ENCODE measurements around the gene SLC6A13. TPM values are rescaled to one million over a fixed set of nuclear protein-coding genes. Genes with fewer than 3 reads are reported as not detected.
"Not testable (repeated sequence)": the region's sequence is repeated elsewhere in the genome, so short reads cannot be mapped to it uniquely, and the experiment has no call there.

The SLC6A13 gene
- polyA plus RNA-seq (2011; rRNA removed) (not detected in 2 replicates), polyA minus RNA-seq (2011; rRNA and poly(A)+ RNA removed) (not detected in 2 replicates)

DNA sequence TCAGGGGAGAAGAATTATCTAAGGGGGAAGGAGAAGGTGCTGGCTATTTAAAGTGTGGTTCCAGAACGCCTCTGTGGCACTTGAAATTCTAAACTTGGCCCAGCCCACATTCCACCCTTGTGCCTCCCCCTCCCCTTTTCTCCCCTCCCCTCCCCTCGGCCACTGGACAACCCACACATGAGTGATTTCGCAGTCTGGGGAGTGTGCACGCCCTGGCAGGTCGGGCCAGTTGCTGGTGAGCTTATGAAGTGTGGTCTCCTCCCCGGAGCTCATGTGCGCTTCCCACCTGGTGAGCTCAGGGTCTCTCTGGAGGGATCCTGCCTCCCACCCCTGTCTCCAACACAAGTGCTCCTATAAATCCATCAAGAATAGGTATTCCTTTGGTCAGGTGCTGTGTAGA is at the start of gene SLC6A13:
Gene SLC6A13 (minus strand): TSS at position 20 of the 400 bp plus-strand sequence. CDS start 2,784 bp downstream, outside the sequence.
- no peak within 1 kb of the TSS for H3K27ac ChIP-seq (ENCODE audit: low read depth, low read length)
- H3K27me3 ChIP-seq (ENCODE audit: control insufficient read depth, insufficient read depth, low read length): peaks cover 32% of the 10 kb centered on the region
- no peak for DNase-seq (ENCODE audit: low read depth, low spot score)
- ChIA-PET CTCF (interaction anchor here (0.6 kb wide), 1 partner anchor 72 kb away, joined by 5 read pairs; no protein-coding TSS in a partner anchor), POLR2A (interaction anchor here (0.7 kb wide), 1 partner anchor 122 kb away, joined by 7 read pairs; no protein-coding TSS in a partner anchor)
- TF ChIP-seq CTCF (IDR thresholded peaks at IDR 0.05; ENCODE audit: low read depth, low read length): no peak
- H3K4me3 ChIP-seq (ENCODE audit: low read depth, low read length): no peak within 1 kb of the TSS
- no peaks in the 10 kb centered on the region for H3K9me3 ChIP-seq (ENCODE audit: control insufficient read depth, insufficient read depth, low read length)

DNA sequence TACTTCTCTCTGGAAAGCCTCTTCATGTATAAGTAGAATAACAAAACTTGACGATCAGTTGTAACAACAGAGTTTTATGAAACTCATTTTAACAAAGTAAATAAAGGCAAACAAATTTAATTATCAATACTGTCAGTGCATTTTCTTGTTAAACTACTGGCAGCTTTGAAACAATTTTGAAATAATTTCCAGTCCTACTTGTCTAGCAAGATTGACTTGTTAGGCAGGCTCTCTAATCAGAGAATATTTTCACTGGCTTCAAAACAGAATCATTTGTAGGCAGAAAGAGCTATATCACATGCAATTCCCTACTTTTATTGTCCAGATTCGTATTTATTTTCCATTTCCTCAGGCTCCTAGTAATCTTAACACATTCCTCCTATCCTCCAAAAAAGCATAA is 45.9 kb upstream of the SLC6A13 start:
- no peak for DNase-seq (ENCODE audit: low read depth, low spot score)
- CTCF ChIA-PET: no interaction called here

DNA sequence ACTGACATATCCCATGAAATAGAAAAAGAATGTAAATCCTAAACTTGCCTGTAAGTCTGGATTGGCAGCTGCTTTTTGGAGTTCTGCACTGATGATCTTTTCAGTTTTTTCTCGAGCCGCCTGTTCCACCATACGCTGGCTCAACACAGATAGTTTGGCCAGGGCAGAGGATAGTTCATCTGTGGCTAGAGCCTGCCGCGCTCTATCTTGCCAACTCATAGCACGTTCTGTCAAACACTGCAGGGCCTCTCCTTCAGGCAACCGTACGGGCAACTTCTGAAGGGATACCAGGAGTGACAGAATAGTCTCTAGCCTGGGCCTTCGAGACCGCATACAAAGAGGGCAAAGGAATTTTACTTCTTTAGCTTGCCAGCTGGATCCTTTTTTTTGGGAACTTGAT is 44.8 kb upstream of the SLC6A13 start:
- Histone ChIP-seq H3K4me3 (ENCODE audit: low read depth, low read length) (no peak overlapping the region), H3K27ac (ENCODE audit: low read depth, low read length) (no peak overlapping the region), H3K27me3 (ENCODE audit: control insufficient read depth, insufficient read depth, low read length) (no peaks in the 10 kb centered on the region), H3K9me3 (ENCODE audit: control insufficient read depth, insufficient read depth, low read length) (no peaks in the 10 kb centered on the region)
- DNase-seq (ENCODE audit: low read depth, low spot score): no peak
- no peak for TF ChIP-seq CTCF (IDR thresholded peaks at IDR 0.05; ENCODE audit: low read depth, low read length)
- CTCF ChIA-PET: no interaction called here
- POLR2A ChIA-PET: no interaction called here

More for the DNA sequence above, 45.9 kb upstream of the SLC6A13 start:
- POLR2A ChIA-PET: no interaction called here
- Histone ChIP-seq H3K9me3 (ENCODE audit: control insufficient read depth, insufficient read depth, low read length) (no peaks in the 10 kb centered on the region), H3K4me3 (ENCODE audit: low read depth, low read length) (no peak overlapping the region), H3K27ac (ENCODE audit: low read depth, low read length) (no peak overlapping the region), H3K27me3 (ENCODE audit: control insufficient read depth, insufficient read depth, low read length) (no peaks in the 10 kb centered on the region)
- no peak for TF ChIP-seq CTCF (IDR thresholded peaks at IDR 0.05; ENCODE audit: low read depth, low read length)

DNA sequence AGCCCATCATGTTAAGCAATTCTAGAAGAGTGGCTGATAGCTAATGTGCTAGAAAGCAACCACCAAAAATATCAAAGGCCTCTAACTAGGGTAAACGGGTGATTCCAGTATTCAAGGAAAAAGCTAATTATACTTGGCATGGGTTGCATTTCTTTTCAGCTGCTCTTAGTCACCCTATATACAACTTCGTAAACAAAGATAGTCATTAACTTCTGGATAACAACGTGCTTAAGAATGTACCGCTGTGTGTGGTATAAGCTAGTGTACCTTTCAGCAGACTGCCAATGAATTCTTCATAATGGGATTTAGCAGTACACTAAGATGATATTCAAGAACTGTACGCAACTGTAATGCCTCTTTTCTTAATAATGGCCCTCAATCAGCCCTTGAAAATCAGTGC is 42.2 kb upstream of the SLC6A13 start:
- Histone ChIP-seq H3K4me3 (ENCODE audit: low read depth, low read length) (no peak overlapping the region), H3K27ac (ENCODE audit: low read depth, low read length) (no peak overlapping the region), H3K9me3 (ENCODE audit: control insufficient read depth, insufficient read depth, low read length) (no peaks in the 10 kb centered on the region), H3K27me3 (ENCODE audit: control insufficient read depth, insufficient read depth, low read length) (no peaks in the 10 kb centered on the region)
- no peak for DNase-seq (ENCODE audit: low read depth, low spot score)
- ChIA-PET CTCF (no interaction called here), POLR2A (no interaction called here)
- no peak for TF ChIP-seq CTCF (IDR thresholded peaks at IDR 0.05; ENCODE audit: low read depth, low read length)

- H3K9me3 ChIP-seq (ENCODE audit: control insufficient read depth, insufficient read depth, low read length); H3K27me3 ChIP-seq (ENCODE audit: control insufficient read depth, insufficient read depth, low read length); H3K27ac ChIP-seq (ENCODE audit: low read depth, low read length); CTCF ChIA-PET; POLR2A ChIA-PET; H3K4me3 ChIP-seq (ENCODE audit: low read depth, low read length); DNase-seq (ENCODE audit: low read depth, low spot score): not testable (repeated sequence)
These were observed 40.1 kb upstream of the SLC6A13 start for GRCh38 chr12:302766-303165.

DNA sequence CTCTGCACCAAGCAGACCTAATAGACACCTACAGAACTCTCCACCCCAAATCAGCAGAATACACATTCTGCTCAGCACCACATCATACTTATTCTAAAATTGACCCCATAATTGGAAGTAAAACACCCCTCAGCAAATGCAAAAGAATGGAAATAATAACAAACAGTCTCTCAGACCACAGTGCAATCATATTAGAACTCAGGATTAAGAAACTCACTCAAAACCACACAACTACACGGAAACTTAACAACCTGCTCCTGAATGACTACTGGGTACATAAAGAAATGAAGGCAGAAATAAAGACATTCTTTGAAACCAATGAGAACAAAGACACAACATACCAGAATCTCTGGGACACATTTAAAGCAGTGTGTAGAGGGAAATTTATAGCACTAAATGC is 37.5 kb upstream of the SLC6A13 start:
- H3K27me3 ChIP-seq (ENCODE audit: control insufficient read depth, insufficient read depth, low read length); POLR2A ChIA-PET; H3K9me3 ChIP-seq (ENCODE audit: control insufficient read depth, insufficient read depth, low read length); H3K4me3 ChIP-seq (ENCODE audit: low read depth, low read length); CTCF ChIA-PET; H3K27ac ChIP-seq (ENCODE audit: low read depth, low read length); DNase-seq (ENCODE audit: low read depth, low spot score): not testable (repeated sequence)

GRCh38 chr12:299511-299910 is 36.9 kb upstream of the SLC6A13 start:
- H3K27ac ChIP-seq (ENCODE audit: low read depth, low read length); DNase-seq (ENCODE audit: low read depth, low spot score); H3K4me3 ChIP-seq (ENCODE audit: low read depth, low read length); H3K27me3 ChIP-seq (ENCODE audit: control insufficient read depth, insufficient read depth, low read length); POLR2A ChIA-PET; H3K9me3 ChIP-seq (ENCODE audit: control insufficient read depth, insufficient read depth, low read length); CTCF ChIA-PET: not testable (repeated sequence)

GRCh38 chr12:298059-298458 is 35.4 kb upstream of the SLC6A13 start:
- POLR2A ChIA-PET; H3K9me3 ChIP-seq (ENCODE audit: control insufficient read depth, insufficient read depth, low read length); H3K27ac ChIP-seq (ENCODE audit: low read depth, low read length); H3K27me3 ChIP-seq (ENCODE audit: control insufficient read depth, insufficient read depth, low read length); CTCF ChIA-PET; DNase-seq (ENCODE audit: low read depth, low spot score); H3K4me3 ChIP-seq (ENCODE audit: low read depth, low read length): not testable (repeated sequence)
